ENCODE data around the gene NMT1.

Gene NMT1

DNA sequence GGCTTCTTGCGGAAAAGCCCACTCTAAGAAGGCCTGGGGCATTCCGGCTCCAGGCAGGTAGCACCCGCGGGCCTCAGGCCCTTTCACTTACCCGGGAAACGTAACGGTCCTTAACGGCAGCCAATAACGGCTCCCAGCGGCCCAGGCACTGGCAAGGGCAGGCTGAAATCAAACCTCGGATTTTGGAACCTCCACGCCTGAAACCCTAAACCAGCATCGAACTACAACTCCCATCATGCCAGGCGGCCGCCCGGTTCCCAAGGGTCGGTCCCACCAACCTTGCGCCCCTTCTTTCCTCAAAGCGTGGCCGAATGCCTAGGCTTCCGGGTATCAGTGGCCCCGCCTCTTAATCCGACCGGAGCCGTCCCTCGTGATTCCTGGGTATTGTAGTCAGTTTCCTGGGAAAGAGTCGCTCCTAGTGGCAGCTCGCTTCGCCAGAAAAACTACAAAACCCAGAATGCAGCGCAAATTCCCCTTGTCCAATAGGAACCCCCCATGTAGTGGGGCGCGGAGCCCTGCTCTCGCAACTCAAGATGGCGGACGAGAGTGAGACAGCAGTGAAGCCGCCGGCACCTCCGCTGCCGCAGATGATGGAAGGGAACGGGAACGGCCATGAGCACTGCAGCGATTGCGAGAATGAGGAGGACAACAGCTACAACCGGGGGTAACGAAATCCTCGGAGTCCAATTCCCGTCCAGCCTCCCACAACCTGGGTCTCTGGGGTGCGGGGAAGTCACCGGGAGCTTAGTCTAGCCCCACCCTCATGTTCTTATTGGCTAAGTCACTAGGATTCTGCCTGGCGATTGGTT is at the start of gene NMT1:
NMT1 (plus strand) TSS at position 521 of the 809 bp plus-strand sequence; CDS start at position 534, 13 bp downstream.
- TF ChIP-seq, protein P1, sequence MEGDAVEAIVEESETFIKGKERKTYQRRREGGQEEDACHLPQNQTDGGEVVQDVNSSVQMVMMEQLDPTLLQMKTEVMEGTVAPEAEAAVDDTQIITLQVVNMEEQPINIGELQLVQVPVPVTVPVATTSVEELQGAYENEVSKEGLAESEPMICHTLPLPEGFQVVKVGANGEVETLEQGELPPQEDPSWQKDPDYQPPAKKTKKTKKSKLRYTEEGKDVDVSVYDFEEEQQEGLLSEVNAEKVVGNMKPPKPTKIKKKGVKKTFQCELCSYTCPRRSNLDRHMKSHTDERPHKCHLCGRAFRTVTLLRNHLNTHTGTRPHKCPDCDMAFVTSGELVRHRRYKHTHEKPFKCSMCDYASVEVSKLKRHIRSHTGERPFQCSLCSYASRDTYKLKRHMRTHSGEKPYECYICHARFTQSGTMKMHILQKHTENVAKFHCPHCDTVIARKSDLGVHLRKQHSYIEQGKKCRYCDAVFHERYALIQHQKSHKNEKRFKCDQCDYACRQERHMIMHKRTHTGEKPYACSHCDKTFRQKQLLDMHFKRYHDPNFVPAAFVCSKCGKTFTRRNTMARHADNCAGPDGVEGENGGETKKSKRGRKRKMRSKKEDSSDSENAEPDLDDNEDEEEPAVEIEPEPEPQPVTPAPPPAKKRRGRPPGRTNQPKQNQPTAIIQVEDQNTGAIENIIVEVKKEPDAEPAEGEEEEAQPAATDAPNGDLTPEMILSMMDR (conservative IDR thresholded peaks at IDR 0.05; ENCODE audit: low read depth, low read length), result peak; percentile 9; the same call in 1 of the 2 replicates

GRCh38 chr17:45011767-45012166 is 49.4 kb upstream of the NMT1 start:
- TF ChIP-seq, protein P1 (conservative IDR thresholded peaks at IDR 0.05; ENCODE audit: low read depth, low read length), result no peak
- H2AFZ ChIP-seq (ENCODE audit: low read depth), result no peak overlapping the region
- no peaks in the 10 kb centered on the region for H4K20me1 ChIP-seq (ENCODE audit: insufficient read depth)
- H3K27ac ChIP-seq, result no peak overlapping the region
- no peaks in the 10 kb centered on the region for H3K36me3 ChIP-seq (ENCODE audit: insufficient read depth)
- H3K27me3 ChIP-seq (ENCODE audit: insufficient read depth, low read depth), result peaks cover 8% of the 10 kb centered on the region; the same call in 1 of the 2 replicates
- H3K79me2 ChIP-seq (ENCODE audit: insufficient read depth, low read depth), result no peaks in the 10 kb centered on the region
- no peaks in the 10 kb centered on the region for H3K4me1 ChIP-seq (ENCODE audit: low read depth, poor library complexity, severe bottlenecking)
- no peak overlapping the region for H3K4me3 ChIP-seq (IDR thresholded peaks at IDR 0.05; ENCODE audit: insufficient read depth, low read depth, low read length)
- no peak overlapping the region for H3K4me2 ChIP-seq
- no peak overlapping the region for H3K9ac ChIP-seq

More for the DNA sequence above, at the start of gene NMT1:
- no peaks in the 10 kb centered on the region for H3K27me3 ChIP-seq (ENCODE audit: insufficient read depth, low read depth)
- peak within 1 kb of the TSS; percentile 82 for H2AFZ ChIP-seq (ENCODE audit: low read depth)
- H3K36me3 ChIP-seq (ENCODE audit: insufficient read depth), result no peaks in the 10 kb centered on the region
- peak within 1 kb of the TSS; percentile 81 for H3K4me2 ChIP-seq
- H3K4me1 ChIP-seq (ENCODE audit: low read depth, poor library complexity, severe bottlenecking), result peaks cover 27% of the 10 kb centered on the region
- peaks cover 58% of the 10 kb centered on the region for H3K79me2 ChIP-seq (ENCODE audit: insufficient read depth, low read depth)
- H3K9ac ChIP-seq, result peak within 1 kb of the TSS; percentile 84
- H3K27ac ChIP-seq, result peak within 1 kb of the TSS; percentile 70
- no peaks in the 10 kb centered on the region for H4K20me1 ChIP-seq (ENCODE audit: insufficient read depth)
- peak within 1 kb of the TSS; percentile 1 for H3K4me3 ChIP-seq (IDR thresholded peaks at IDR 0.05; ENCODE audit: insufficient read depth, low read depth, low read length)

DNA sequence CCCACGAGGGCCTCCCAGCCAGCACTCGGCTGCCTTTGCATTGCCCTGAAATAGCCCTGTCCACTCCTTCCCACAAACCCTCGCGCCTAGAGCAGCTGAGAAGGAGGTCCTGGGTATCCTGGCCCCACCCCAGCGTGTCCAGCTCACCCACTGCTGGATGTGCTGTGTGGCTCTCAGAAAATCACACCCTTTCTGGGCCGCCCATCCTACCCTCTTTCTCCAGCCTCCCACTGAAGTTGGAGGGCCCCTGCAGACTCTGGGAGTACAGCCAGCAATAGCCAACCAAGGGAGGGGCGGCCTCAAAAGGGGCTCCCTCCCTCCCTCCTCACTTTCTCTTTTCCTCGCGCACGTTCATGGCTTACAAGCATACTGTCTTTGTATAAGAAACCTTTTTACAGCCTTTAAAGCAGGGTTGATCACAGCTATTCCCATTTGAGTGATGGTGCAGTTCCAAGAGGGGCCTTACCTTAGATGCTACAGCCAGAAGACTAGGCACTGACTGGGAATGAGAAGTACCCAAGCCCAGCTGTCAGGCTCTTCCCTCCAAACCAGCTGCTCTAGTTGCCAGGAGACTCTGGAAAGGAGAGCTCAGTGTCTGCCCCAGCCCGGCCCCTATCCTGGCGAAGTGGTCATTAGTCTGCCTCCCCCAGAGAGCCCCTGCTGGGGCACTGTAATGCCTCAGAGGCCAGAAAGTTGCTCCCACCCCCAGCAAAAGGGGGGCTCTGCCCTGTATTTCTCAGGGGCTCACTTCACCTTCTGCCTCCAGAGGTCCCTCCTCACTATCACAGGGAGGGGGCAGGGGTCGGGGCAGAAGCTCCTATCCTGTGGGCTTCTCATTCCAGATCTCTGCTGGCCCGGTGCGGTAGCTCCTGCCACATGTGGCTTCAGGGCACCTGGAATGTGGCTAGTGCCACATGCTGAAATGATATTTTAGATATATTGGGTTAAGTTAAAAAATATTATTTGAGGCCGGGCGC is 47.8 kb upstream of the NMT1 start:
- H3K4me2 ChIP-seq, result no peak overlapping the region
- no peak overlapping the region for H3K27ac ChIP-seq
- H2AFZ ChIP-seq (ENCODE audit: low read depth), result no peak overlapping the region
- TF ChIP-seq, protein P1 (conservative IDR thresholded peaks at IDR 0.05; ENCODE audit: low read depth, low read length), result no peak
- no peak overlapping the region for H3K9ac ChIP-seq
- no peak overlapping the region for H3K4me3 ChIP-seq (IDR thresholded peaks at IDR 0.05; ENCODE audit: insufficient read depth, low read depth, low read length)
- no peaks in the 10 kb centered on the region for H3K4me1 ChIP-seq (ENCODE audit: low read depth, poor library complexity, severe bottlenecking)
- no peaks in the 10 kb centered on the region for H4K20me1 ChIP-seq (ENCODE audit: insufficient read depth)
- no peaks in the 10 kb centered on the region for H3K36me3 ChIP-seq (ENCODE audit: insufficient read depth)
- H3K79me2 ChIP-seq (ENCODE audit: insufficient read depth, low read depth), result no peaks in the 10 kb centered on the region
- H3K27me3 ChIP-seq (ENCODE audit: insufficient read depth, low read depth), result peaks cover 9% of the 10 kb centered on the region; the same call in 1 of the 2 replicates

- Histone ChIP-seq H3K27me3 (ENCODE audit: insufficient read depth, low read depth) (peaks cover 36% of the 10 kb centered on the region), H3K36me3 (ENCODE audit: insufficient read depth) (no peaks in the 10 kb centered on the region), H3K9ac (no peak overlapping the region), H4K20me1 (ENCODE audit: insufficient read depth) (no peaks in the 10 kb centered on the region), H2AFZ (ENCODE audit: low read depth) (no peak overlapping the region), H3K4me1 (ENCODE audit: low read depth, poor library complexity, severe bottlenecking) (peaks cover 4% of the 10 kb centered on the region), H3K79me2 (ENCODE audit: insufficient read depth, low read depth) (no peaks in the 10 kb centered on the region), H3K4me2 (no peak overlapping the region), H3K4me3 (IDR thresholded peaks at IDR 0.05; ENCODE audit: insufficient read depth, low read depth, low read length) (no peak overlapping the region), H3K27ac (no peak overlapping the region)
- TF ChIP-seq, protein P1 (conservative IDR thresholded peaks at IDR 0.05; ENCODE audit: low read depth, low read length), result no peak
These were observed 44.9 kb upstream of the NMT1 start for GRCh38 chr17:45016237-45016636.
